ENCODE results near the gene PTPRN2. TPM values are rescaled to one million over a fixed set of nuclear protein-coding genes. Genes with fewer than 3 reads are reported as not detected.

Gene PTPRN2
- total and polyA plus RNA-seq, 2 of the 13 experiments (the other 11 are each of a cell fraction or from before 2014, with no cell fraction given), result 2.5 to 24.2 TPM

DNA sequence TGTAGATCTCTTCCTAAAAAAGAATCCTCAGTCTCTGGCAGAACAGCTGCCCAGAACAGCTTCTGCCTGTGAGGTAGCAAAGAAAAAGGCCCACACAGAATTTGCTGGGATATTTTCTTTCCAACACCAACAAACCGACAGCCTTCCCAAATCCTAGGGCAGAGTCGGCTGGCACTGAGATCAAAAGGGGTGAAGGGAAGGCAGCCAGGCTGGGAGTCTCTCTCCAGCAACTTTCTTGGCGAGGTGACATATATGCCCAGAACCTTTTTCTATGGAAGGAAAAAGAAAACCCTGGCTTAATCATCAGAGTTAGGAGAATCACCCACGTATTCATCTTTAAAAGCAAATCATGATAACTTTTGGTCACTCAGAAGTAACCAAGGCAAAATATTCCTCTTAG is 971.2 kb downstream of the PTPRN2 start (continued):
- no peak for TF ChIP-seq NKX3-1 (CRISPR knock-in tag; IDR thresholded peaks at IDR 0.05)

GRCh38 chr7:157615852-157616251 is 971.8 kb downstream of the PTPRN2 start:
- Histone ChIP-seq H4K20me1 (ENCODE audit: insufficient read depth, low read length) (no peaks in the 10 kb centered on the region), H3K9ac (ENCODE audit: insufficient read depth, low read depth, low read length) (no peak overlapping the region), H3K4me1 (ENCODE audit: insufficient read depth, low read length) (no peaks in the 10 kb centered on the region), H3K4me3 (replicated peaks in 1 of 3; ENCODE audit: insufficient read depth in 1 of 3, low read depth in 2 of 3, low read length in 3 of 3) (no peak overlapping the region), H3K9me3 (ENCODE audit: low read length) (no peaks in the 10 kb centered on the region), H2AFZ (ENCODE audit: low read length) (no peak overlapping the region), H3K36me3 (replicated peaks in 1 of 2; ENCODE audit: control insufficient read depth in 1 of 2, insufficient read depth in 2 of 2, low read length in 2 of 2) (no peaks in the 10 kb centered on the region), H3K79me2 (ENCODE audit: insufficient read depth, low read length) (no peaks in the 10 kb centered on the region), H3K27ac (ENCODE audit: extremely low read length, insufficient read depth, low read length) (no peak overlapping the region), H3K4me2 (ENCODE audit: low read depth, low read length) (no peak overlapping the region), H3K27me3 (ENCODE audit: control insufficient read depth in 1 of 2, insufficient read depth in 2 of 2, low read length in 2 of 2) (peaks cover 2 to 60% of the 10 kb centered on the region in 2 experiments; a peak in 4 of 5 replicates)
- TF ChIP-seq, protein P1, sequence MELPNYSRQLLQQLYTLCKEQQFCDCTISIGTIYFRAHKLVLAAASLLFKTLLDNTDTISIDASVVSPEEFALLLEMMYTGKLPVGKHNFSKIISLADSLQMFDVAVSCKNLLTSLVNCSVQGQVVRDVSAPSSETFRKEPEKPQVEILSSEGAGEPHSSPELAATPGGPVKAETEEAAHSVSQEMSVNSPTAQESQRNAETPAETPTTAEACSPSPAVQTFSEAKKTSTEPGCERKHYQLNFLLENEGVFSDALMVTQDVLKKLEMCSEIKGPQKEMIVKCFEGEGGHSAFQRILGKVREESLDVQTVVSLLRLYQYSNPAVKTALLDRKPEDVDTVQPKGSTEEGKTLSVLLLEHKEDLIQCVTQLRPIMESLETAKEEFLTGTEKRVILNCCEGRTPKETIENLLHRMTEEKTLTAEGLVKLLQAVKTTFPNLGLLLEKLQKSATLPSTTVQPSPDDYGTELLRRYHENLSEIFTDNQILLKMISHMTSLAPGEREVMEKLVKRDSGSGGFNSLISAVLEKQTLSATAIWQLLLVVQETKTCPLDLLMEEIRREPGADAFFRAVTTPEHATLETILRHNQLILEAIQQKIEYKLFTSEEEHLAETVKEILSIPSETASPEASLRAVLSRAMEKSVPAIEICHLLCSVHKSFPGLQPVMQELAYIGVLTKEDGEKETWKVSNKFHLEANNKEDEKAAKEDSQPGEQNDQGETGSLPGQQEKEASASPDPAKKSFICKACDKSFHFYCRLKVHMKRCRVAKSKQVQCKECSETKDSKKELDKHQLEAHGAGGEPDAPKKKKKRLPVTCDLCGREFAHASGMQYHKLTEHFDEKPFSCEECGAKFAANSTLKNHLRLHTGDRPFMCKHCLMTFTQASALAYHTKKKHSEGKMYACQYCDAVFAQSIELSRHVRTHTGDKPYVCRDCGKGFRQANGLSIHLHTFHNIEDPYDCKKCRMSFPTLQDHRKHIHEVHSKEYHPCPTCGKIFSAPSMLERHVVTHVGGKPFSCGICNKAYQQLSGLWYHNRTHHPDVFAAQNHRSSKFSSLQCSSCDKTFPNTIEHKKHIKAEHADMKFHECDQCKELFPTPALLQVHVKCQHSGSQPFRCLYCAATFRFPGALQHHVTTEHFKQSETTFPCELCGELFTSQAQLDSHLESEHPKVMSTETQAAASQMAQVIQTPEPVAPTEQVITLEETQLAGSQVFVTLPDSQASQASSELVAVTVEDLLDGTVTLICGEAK (IDR thresholded peaks at IDR 0.05), result no peak
- TF ChIP-seq, protein P1 (CRISPR knock-in tag; IDR thresholded peaks at IDR 0.05), result no peak
- TF ChIP-seq, protein P2, sequence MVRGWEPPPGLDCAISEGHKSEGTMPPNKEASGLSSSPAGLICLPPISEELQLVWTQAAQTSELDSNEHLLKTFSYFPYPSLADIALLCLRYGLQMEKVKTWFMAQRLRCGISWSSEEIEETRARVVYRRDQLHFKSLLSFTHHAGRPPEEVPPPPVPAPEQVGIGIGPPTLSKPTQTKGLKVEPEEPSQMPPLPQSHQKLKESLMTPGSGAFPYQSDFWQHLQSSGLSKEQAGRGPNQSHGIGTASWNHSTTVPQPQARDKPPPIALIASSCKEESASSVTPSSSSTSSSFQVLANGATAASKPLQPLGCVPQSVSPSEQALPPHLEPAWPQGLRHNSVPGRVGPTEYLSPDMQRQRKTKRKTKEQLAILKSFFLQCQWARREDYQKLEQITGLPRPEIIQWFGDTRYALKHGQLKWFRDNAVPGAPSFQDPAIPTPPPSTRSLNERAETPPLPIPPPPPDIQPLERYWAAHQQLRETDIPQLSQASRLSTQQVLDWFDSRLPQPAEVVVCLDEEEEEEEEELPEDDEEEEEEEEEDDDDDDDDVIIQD (CRISPR knock-in tag; IDR thresholded peaks at IDR 0.05; ENCODE audit: low read depth), result no peak
- TF ChIP-seq ZFP90 (CRISPR knock-in tag; IDR thresholded peaks at IDR 0.05; ENCODE audit: borderline replicate concordance) (no peak), ZSCAN12 (CRISPR knock-in tag; IDR thresholded peaks at IDR 0.05) (no peak)
- POLR2A ChIA-PET, result no interaction called here
- CTCF ChIA-PET (ENCODE audit: low intra/inter-chr PET ratio, low total read pairs), result no interaction called here
- in situ Hi-C loops (cut with HindIII; ENCODE audit: extremely low pct_ligation_motif_present, low pct_unique_long_range_greater_than_20kb) (no loop called here), intact Hi-C loops (cut with micrococcal nuclease; ENCODE audit: unreplicated experiment) (no loop called here)
- ATAC-seq (no peak), FAIRE-seq (no peak), DNase-seq (ENCODE audit: low spot score) (no peak)
- BruUV-seq (replicated peaks), result no TSS peak
- WGBS (ENCODE audit: low lambda C conversion rate), result 66% methylated on average over 17 of the region's 17 CpGs
